A673 (cell line): ENCODE measurements around the gene SCGB1C1. TPM values are rescaled to one million over a fixed set of nuclear protein-coding genes. Genes with fewer than 3 reads are reported as not detected.

ENCODE experiments used
- BruUV-seq: library from RNA; stranded (reverse); fragments of 400-500 nt; replicated peaks from 2 replicates; lab custom pipeline; 2021; lab: Mats Ljungman, UMichigan
- CTCF ChIA-PET: fragments of 300-600 bp; sonication (Branson Sonifier 250); formaldehyde crosslinking; loops from one replicate; lab custom pipeline; 2022; ENCODE audit warnings: antibody characterized with exemption; lab: Charles Lee
- POLR2A ChIA-PET: fragments of 300-600 bp; sonication (Branson Sonifier 250); formaldehyde crosslinking; loops from one replicate; lab custom pipeline; 2022; ENCODE audit warnings: antibody characterized with exemption; ENCODE audit not compliant: low non-redundant PET; lab: Charles Lee
- DNase-seq: peaks from one replicate; pipeline ENCODE4 v3.0.0-alpha.2; 2015; ENCODE audit warnings: low spot score
- H3K27ac ChIP-seq: fragments of 200-600 bp; sonication (generic); 2 replicates; pipeline ENCODE4 v1.5.1; 2016; ENCODE audit warnings: mixed run types, low read depth, mild to moderate bottlenecking, mixed read lengths, antibody characterized with exemption, low read length; ENCODE audit not compliant: poor library complexity, severe bottlenecking
- H3K27me3 ChIP-seq: fragments of 200-600 bp; sonication (generic); replicated peaks from 2 replicates; pipeline ENCODE4 v1.6.1; 2017; ENCODE audit warnings: mixed run types, low read depth, mild to moderate bottlenecking, mixed read lengths, antibody characterized with exemption, low read length; ENCODE audit not compliant: insufficient read depth, poor library complexity
- H3K36me3 ChIP-seq: fragments of 200-600 bp; sonication (generic); 2 replicates; pipeline ENCODE4 v1.6.1; 2016; ENCODE audit warnings: mixed run types, mild to moderate bottlenecking, mixed read lengths, antibody characterized with exemption, low read length; ENCODE audit not compliant: insufficient read depth, poor library complexity, severe bottlenecking
- H3K4me1 ChIP-seq: fragments of 200-600 bp; sonication (generic); 2 replicates; pipeline ENCODE4 v1.6.1; 2017; ENCODE audit warnings: mixed run types, mild to moderate bottlenecking, mixed read lengths, antibody characterized with exemption, low read length; ENCODE audit not compliant: insufficient read depth, poor library complexity, severe bottlenecking
- H3K4me3 ChIP-seq: fragments of 200-600 bp; sonication (generic); 2 replicates; pipeline ENCODE4 v1.5.1; 2016; ENCODE audit warnings: low read depth, mixed run types, mild to moderate bottlenecking, mixed read lengths, low read length; ENCODE audit not compliant: poor library complexity, severe bottlenecking
- H3K9me3 ChIP-seq: fragments of 200-600 bp; sonication (generic); 2 replicates; pipeline ENCODE4 v1.6.1; 2016; ENCODE audit warnings: mixed run types, low read depth, mild to moderate bottlenecking, mixed read lengths, antibody characterized with exemption, low read length; ENCODE audit not compliant: poor library complexity, severe bottlenecking
- CTCF ChIP-seq: fragments of 300-800, 200-600 bp; sonication (generic); conservative IDR thresholded peaks from 2 replicates; pipeline ENCODE4 v1.5.1; 2017; ENCODE audit warnings: low read depth, mild to moderate bottlenecking, antibody characterized with exemption, low read length, moderate library complexity, mixed read lengths
- EZH2 ChIP-seq: fragments of 200-600 bp; sonication (generic); IDR thresholded peaks from 2 replicates; pipeline ENCODE4 v1.6.1; 2017; ENCODE audit warnings: borderline replicate concordance, low read depth, mild to moderate bottlenecking, mixed read lengths, antibody characterized with exemption, low read length; ENCODE audit not compliant: poor library complexity, severe bottlenecking
- intact Hi-C: fragments of 100-400 bp; cut with micrococcal nuclease; formaldehyde crosslinking; loops from one replicate; pipeline ENCODE4 v1.10.0; 2022; ENCODE audit not compliant: unreplicated experiment
- total RNA-seq: library from RNA; stranded (reverse); gene quantifications from 2 replicates; pipeline ENCODE4 v1.2.3, GENCODE V29; 2021

SCGB1C1 gene
- total RNA-seq, 1 experiment from 2014 or later: not detected

GRCh38 chr11:224424-224823 is 31.5 kb downstream of the SCGB1C1 start:
- TF ChIP-seq EZH2 (no peak), CTCF (no peak)
- ChIA-PET CTCF (no interaction called here), POLR2A (no interaction called here)
- no TSS peak for BruUV-seq
- DNase-seq: no peak
- no peaks in the 10 kb centered on the region for H3K27me3 ChIP-seq
- H3K9me3 ChIP-seq: no peaks in the 10 kb centered on the region
- no peak overlapping the region for H3K4me3 ChIP-seq
- H3K27ac ChIP-seq: no peak overlapping the region
- no peaks in the 10 kb centered on the region for H3K36me3 ChIP-seq
- intact Hi-C loops: no loop called here
- H3K4me1 ChIP-seq: no peaks in the 10 kb centered on the region

- BruUV-seq: no TSS peak
- intact Hi-C loops: no loop called here
- TF ChIP-seq CTCF: no peak
- Histone ChIP-seq H3K27ac (no peak overlapping the region), H3K9me3 (no peaks in the 10 kb centered on the region), H3K27me3 (no peaks in the 10 kb centered on the region), H3K36me3 (no peaks in the 10 kb centered on the region), H3K4me3 (no peak overlapping the region), H3K4me1 (no peaks in the 10 kb centered on the region)
- DNase-seq: no peak
- POLR2A ChIA-PET: no interaction called here
- CTCF ChIA-PET: no interaction called here
Observed at GRCh38 chr11:225734-226453, 33.0 kb downstream of the SCGB1C1 start.

GRCh38 chr11:227824-228379 is 35.0 kb downstream of the SCGB1C1 start:
- Histone ChIP-seq H3K9me3 (no peaks in the 10 kb centered on the region), H3K4me3 (no peak overlapping the region), H3K27ac (no peak overlapping the region), H3K36me3 (no peaks in the 10 kb centered on the region), H3K27me3 (no peaks in the 10 kb centered on the region), H3K4me1 (no peaks in the 10 kb centered on the region)
- TF ChIP-seq EZH2: no peak
- TF ChIP-seq CTCF: no peak
- CTCF ChIA-PET: no interaction called here
- intact Hi-C loops: no loop called here
- BruUV-seq: no TSS peak
- DNase-seq: no peak
- POLR2A ChIA-PET: no interaction called here
